ENCODE results near the gene AAK1. TPM values are rescaled to one million over a fixed set of nuclear protein-coding genes. Genes with fewer than 3 reads are reported as not detected.
"Not testable (repeated sequence)": the region's sequence is repeated elsewhere in the genome, so short reads cannot be mapped to it uniquely, and the experiment has no call there.

The AAK1 gene
- total RNA-seq, 2 donors from 2014 or later = 55.2 to 77.9 TPM

- H3K9me3 ChIP-seq = no peaks in the 10 kb centered on the region
- no peaks in the 10 kb centered on the region for H3K36me3 ChIP-seq
- H3K27ac ChIP-seq = no peak overlapping the region
- DNase-seq (ENCODE audit: low spot score) (no peak), ATAC-seq (ENCODE audit: insufficient number of reproducible peaks, low FRiP score, low read depth) (no peak)
- TF ChIP-seq CTCF (IDR thresholded peaks at IDR 0.05) = no peak
- no peak overlapping the region for H3K4me3 ChIP-seq
- no peaks in the 10 kb centered on the region for H3K27me3 ChIP-seq (replicated peaks; ENCODE audit: insufficient read depth)
- no peaks in the 10 kb centered on the region for H3K4me1 ChIP-seq (ENCODE audit: control insufficient read depth in 1 of 2, low read depth in 2 of 2)
Observed at GRCh38 chr2:69449906-69450305, 193.6 kb downstream of the AAK1 start.

- not testable (repeated sequence) for H3K27me3 ChIP-seq (replicated peaks; ENCODE audit: insufficient read depth); H3K4me3 ChIP-seq; H3K4me1 ChIP-seq (ENCODE audit: control insufficient read depth in 1 of 2, low read depth in 2 of 2); H3K27ac ChIP-seq; DNase-seq (ENCODE audit: low spot score); H3K36me3 ChIP-seq; H3K9me3 ChIP-seq; ATAC-seq (ENCODE audit: insufficient number of reproducible peaks, low FRiP score, low read depth)
Observed at GRCh38 chr2:69443673-69444072, 199.9 kb downstream of the AAK1 start.

- peaks cover 13 to 33% of the 10 kb centered on the region in 2 donors for H3K4me1 ChIP-seq (ENCODE audit: control insufficient read depth in 1 of 2, low read depth in 2 of 2)
- ATAC-seq (ENCODE audit: insufficient number of reproducible peaks, low FRiP score, low read depth); H3K9me3 ChIP-seq; DNase-seq (ENCODE audit: low spot score); H3K36me3 ChIP-seq; H3K27me3 ChIP-seq (replicated peaks; ENCODE audit: insufficient read depth); H3K4me3 ChIP-seq; H3K27ac ChIP-seq: not testable (repeated sequence)
Observed at GRCh38 chr2:69439499-69439898, 204.0 kb downstream of the AAK1 start.

- peak overlapping the region; percentile 83 for H3K4me3 ChIP-seq
- H3K27me3 ChIP-seq (replicated peaks; ENCODE audit: insufficient read depth) = no peaks in the 10 kb centered on the region
- no peak for ATAC-seq (ENCODE audit: insufficient number of reproducible peaks, low FRiP score, low read depth)
- no peak for DNase-seq (ENCODE audit: low spot score)
- H3K36me3 ChIP-seq = no peaks in the 10 kb centered on the region
- peak overlapping the region; percentile 88 to 97 for H3K27ac ChIP-seq
- no peak for TF ChIP-seq CTCF (IDR thresholded peaks at IDR 0.05)
- no peaks in the 10 kb centered on the region for H3K9me3 ChIP-seq
- peaks cover 13 to 33% of the 10 kb centered on the region in 2 donors for H3K4me1 ChIP-seq (ENCODE audit: control insufficient read depth in 1 of 2, low read depth in 2 of 2)
Observed at GRCh38 chr2:69438580-69438979, 205.0 kb downstream of the AAK1 start.

- ATAC-seq (ENCODE audit: insufficient number of reproducible peaks, low FRiP score, low read depth) = peak; percentile 52
- Histone ChIP-seq H3K27ac (peak overlapping the region; percentile 88 to 97), H3K4me3 (peak overlapping the region; percentile 83), H3K4me1 (ENCODE audit: control insufficient read depth in 1 of 2, low read depth in 2 of 2) (peaks cover 13 to 33% of the 10 kb centered on the region in 2 donors), H3K27me3 (replicated peaks; ENCODE audit: insufficient read depth) (no peaks in the 10 kb centered on the region), H3K9me3 (no peaks in the 10 kb centered on the region), H3K36me3 (no peaks in the 10 kb centered on the region)
- peak; percentile 10 for DNase-seq (ENCODE audit: low spot score)
- no peak for TF ChIP-seq CTCF (IDR thresholded peaks at IDR 0.05)
Observed at GRCh38 chr2:69437751-69438154, 205.8 kb downstream of the AAK1 start.

- H3K4me1 ChIP-seq (ENCODE audit: control insufficient read depth in 1 of 2, low read depth in 2 of 2) = peaks cover 13 to 33% of the 10 kb centered on the region in 2 donors
- H3K36me3 ChIP-seq = no peaks in the 10 kb centered on the region
- peak; percentile 80 for DNase-seq (ENCODE audit: low spot score)
- H3K4me3 ChIP-seq = peak within 1 kb of the TSS; percentile 83
- H3K27ac ChIP-seq = peak within 1 kb of the TSS; percentile 88 to 97
- ATAC-seq (ENCODE audit: insufficient number of reproducible peaks, low FRiP score, low read depth) = peak; percentile 90
- TF ChIP-seq CTCF (IDR thresholded peaks at IDR 0.05) = peak; percentile 74
- H3K27me3 ChIP-seq (replicated peaks; ENCODE audit: insufficient read depth) = no peaks in the 10 kb centered on the region
- no peaks in the 10 kb centered on the region for H3K9me3 ChIP-seq
Observed at GRCh38 chr2:69436938-69437750, 206.4 kb downstream of the AAK1 start, which contains the start of gene NFU1. Gene NFU1 (minus strand): TSS chr2:69437435. CDS start chr2:69437422, 13 bp downstream.

Data from thoracic aorta (tissue), 2 donors.